Measurements from ENCODE around the gene VWA8. TPM values are rescaled to one million over a fixed set of nuclear protein-coding genes. Genes with fewer than 3 reads are reported as not detected.

The VWA8 gene
- polyA plus RNA-seq, 1 experiment = 12.4 TPM

GRCh38 chr13:41645331-41645730 is 315.6 kb downstream of the VWA8 start:
- no peak for TF ChIP-seq CTCF (IDR thresholded peaks at IDR 0.05; ENCODE audit: low read depth, low read length)
- Histone ChIP-seq H3K27me3 (ENCODE audit: control insufficient read depth, insufficient read depth, low read length) (no peaks in the 10 kb centered on the region), H3K27ac (ENCODE audit: low read depth, low read length) (peak overlapping the region; percentile 76), H3K4me3 (ENCODE audit: low read depth, low read length) (no peak overlapping the region), H3K9me3 (ENCODE audit: control insufficient read depth, insufficient read depth, low read length) (no peaks in the 10 kb centered on the region)
- POLR2A ChIA-PET = interaction anchor here (0.6 to 1.3 kb wide), 6 partner anchors 31 to 369 kb away, joined by 3 to 9 read pairs (median 4); no protein-coding TSS in a partner anchor
- CTCF ChIA-PET = no interaction called here
- peak; percentile 74 for DNase-seq (ENCODE audit: low read depth, low spot score)

DNA sequence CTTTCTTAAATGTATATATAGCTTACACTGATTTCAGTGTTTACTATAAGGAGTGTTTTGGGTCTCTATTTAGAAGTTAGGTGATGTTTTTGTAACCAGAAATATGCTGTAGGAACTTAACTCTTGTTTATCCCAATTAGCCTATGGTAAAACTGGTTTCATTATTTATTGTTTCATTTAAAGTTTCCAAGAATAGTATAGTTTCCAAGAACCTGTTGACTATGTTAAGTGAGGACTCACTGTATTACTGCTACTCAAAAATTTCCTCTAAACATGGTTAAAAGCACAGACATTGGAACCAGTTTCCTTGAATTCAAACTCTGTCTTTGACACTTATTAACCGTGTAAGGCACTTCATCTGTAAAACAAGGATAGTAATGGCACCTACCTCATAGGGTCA is 316.2 kb downstream of the VWA8 start:
- peak overlapping the region; percentile 80 for H3K27ac ChIP-seq (ENCODE audit: low read depth, low read length)
- no peak overlapping the region for H3K4me3 ChIP-seq (ENCODE audit: low read depth, low read length)
- POLR2A ChIA-PET = interaction anchor here (0.6 to 1.0 kb wide), 2 partner anchors 34 to 48 kb away, joined by 3 to 4 read pairs; no protein-coding TSS in a partner anchor
- no peak for DNase-seq (ENCODE audit: low read depth, low spot score)
- CTCF ChIA-PET = no interaction called here
- no peaks in the 10 kb centered on the region for H3K9me3 ChIP-seq (ENCODE audit: control insufficient read depth, insufficient read depth, low read length)
- no peaks in the 10 kb centered on the region for H3K27me3 ChIP-seq (ENCODE audit: control insufficient read depth, insufficient read depth, low read length)
- TF ChIP-seq CTCF (IDR thresholded peaks at IDR 0.05; ENCODE audit: low read depth, low read length) = no peak

DNA sequence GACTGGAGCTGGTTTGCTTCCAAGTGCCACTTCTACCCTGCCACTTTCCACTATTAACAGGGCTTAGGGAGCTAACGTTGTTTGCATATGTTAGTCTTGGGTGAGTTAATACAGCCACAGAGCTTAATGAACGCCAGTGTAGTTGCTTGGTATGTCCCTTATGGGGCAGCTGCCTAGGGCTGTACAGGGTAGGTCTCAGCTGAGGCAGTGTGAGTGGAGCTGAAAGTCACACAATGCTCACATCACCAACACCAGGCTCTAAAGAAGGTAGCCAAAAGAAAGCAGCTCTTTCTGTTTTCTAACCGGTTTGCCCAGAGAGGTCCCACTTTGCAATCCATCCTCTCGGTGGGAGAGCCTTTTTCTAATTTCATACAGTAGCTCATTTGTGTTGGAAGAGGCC is 317.4 kb downstream of the VWA8 start:
- no peaks in the 10 kb centered on the region for H3K27me3 ChIP-seq (ENCODE audit: control insufficient read depth, insufficient read depth, low read length)
- H3K9me3 ChIP-seq (ENCODE audit: control insufficient read depth, insufficient read depth, low read length) = no peaks in the 10 kb centered on the region
- TF ChIP-seq CTCF (IDR thresholded peaks at IDR 0.05; ENCODE audit: low read depth, low read length) = no peak
- H3K27ac ChIP-seq (ENCODE audit: low read depth, low read length) = no peak overlapping the region
- POLR2A ChIA-PET = interaction anchor here (0.5 to 0.6 kb wide), 2 partner anchors 37 to 82 kb away, joined by 3 to 7 read pairs; no protein-coding TSS in a partner anchor
- H3K4me3 ChIP-seq (ENCODE audit: low read depth, low read length) = no peak overlapping the region
- DNase-seq (ENCODE audit: low read depth, low spot score) = no peak
- CTCF ChIA-PET = interaction anchor here (0.7 to 1.4 kb wide), 3 partner anchors 9 to 259 kb away, joined by 3 to 5 read pairs (median 4); no protein-coding TSS in a partner anchor

GRCh38 chr13:41641961-41642360 is 318.9 kb downstream of the VWA8 start:
- Histone ChIP-seq H3K27ac (ENCODE audit: low read depth, low read length) (no peak overlapping the region), H3K27me3 (ENCODE audit: control insufficient read depth, insufficient read depth, low read length) (no peaks in the 10 kb centered on the region), H3K4me3 (ENCODE audit: low read depth, low read length) (no peak overlapping the region), H3K9me3 (ENCODE audit: control insufficient read depth, insufficient read depth, low read length) (no peaks in the 10 kb centered on the region)
- no peak for TF ChIP-seq CTCF (IDR thresholded peaks at IDR 0.05; ENCODE audit: low read depth, low read length)
- ChIA-PET CTCF (no interaction called here), POLR2A (no interaction called here)
- DNase-seq (ENCODE audit: low read depth, low spot score) = no peak

DNA sequence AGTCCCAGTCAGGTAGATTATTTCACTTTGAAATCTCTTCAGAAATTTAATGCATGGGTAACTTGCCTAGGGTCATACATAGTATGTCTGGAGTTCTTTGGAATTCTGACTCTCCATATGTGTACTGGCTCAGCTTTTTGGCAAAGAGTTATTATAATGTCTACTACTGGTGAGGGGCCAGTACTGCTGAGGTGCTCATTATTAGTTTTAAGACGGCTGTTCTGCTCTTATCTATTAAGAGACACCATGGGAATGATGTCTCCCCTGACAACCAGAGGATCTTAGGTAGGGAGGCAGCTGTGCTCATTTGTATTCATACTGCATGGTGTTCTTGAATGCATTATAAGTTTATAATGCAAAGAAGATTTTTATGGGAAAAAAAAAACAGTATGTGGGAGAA is 319.5 kb downstream of the VWA8 start:
- DNase-seq (ENCODE audit: low read depth, low spot score) = no peak
- H3K9me3 ChIP-seq (ENCODE audit: control insufficient read depth, insufficient read depth, low read length) = no peaks in the 10 kb centered on the region
- ChIA-PET POLR2A (no interaction called here), CTCF (no interaction called here)
- no peak overlapping the region for H3K27ac ChIP-seq (ENCODE audit: low read depth, low read length)
- no peaks in the 10 kb centered on the region for H3K27me3 ChIP-seq (ENCODE audit: control insufficient read depth, insufficient read depth, low read length)
- H3K4me3 ChIP-seq (ENCODE audit: low read depth, low read length) = no peak overlapping the region
- no peak for TF ChIP-seq CTCF (IDR thresholded peaks at IDR 0.05; ENCODE audit: low read depth, low read length)
